Keratinocyte (primary cell): ENCODE results near the gene MBTPS1. TPM values are rescaled to one million over a fixed set of nuclear protein-coding genes. Genes with fewer than 3 reads are reported as not detected.

Experiments used
- DNase-seq: peaks from one replicate; pipeline ENCODE4 v3.0.0-alpha.2; 2011; ENCODE audit warnings: low read depth, missing footprints, low spot score
- FAIRE-seq: peaks from 2 replicates; lab custom pipeline; 2011; peaks lifted over from hg19 to GRCh38; lab: Jason Lieb, UNC
- H2AFZ ChIP-seq: 2 replicates; pipeline ENCODE4 v1.6.0; 2012; ENCODE audit warnings: low read length, control low read depth, inconsistent platforms; ENCODE audit not compliant: control insufficient read depth
- H3K27ac ChIP-seq: 2 replicates; pipeline ENCODE4 v1.5.1; 2011; ENCODE audit warnings: low read length; ENCODE audit not compliant: control insufficient read depth, insufficient read depth
- H3K27me3 ChIP-seq: 3 replicates; pipeline ENCODE4 v1.6.0; 2011; ENCODE audit warnings: low read length; ENCODE audit not compliant: control insufficient read depth, insufficient read depth; ENCODE audit errors: extremely low read depth
- H3K36me3 ChIP-seq, 2 experiments: 2 replicates in 1 of 2; 3 replicates in 1 of 2; pipeline ENCODE4 v1.5.1; 2011; ENCODE audit warnings: low read length in 2 of 2, mild to moderate bottlenecking in 1 of 2; ENCODE audit not compliant: control insufficient read depth in 2 of 2, insufficient read depth in 2 of 2; ENCODE audit errors: extremely low read depth in 1 of 2
- H3K4me1 ChIP-seq: 3 replicates; pipeline ENCODE4 v1.5.1; 2011; ENCODE audit warnings: low read length; ENCODE audit not compliant: control insufficient read depth, insufficient read depth; ENCODE audit errors: extremely low read depth
- H3K4me2 ChIP-seq: 3 replicates; pipeline ENCODE4 v1.6.0; 2011; ENCODE audit warnings: low read depth, low read length; ENCODE audit not compliant: control insufficient read depth, insufficient read depth; ENCODE audit errors: extremely low read depth
- H3K4me3 ChIP-seq, 3 experiments: fragments of 200-600 bp in 1 of 3; sonication (generic) in 1 of 3; 2 replicates in 2 of 3; 3 replicates in 1 of 3; pipeline ENCODE4 v1.5.1; 2011 to 2016; ENCODE audit warnings: low read length in 3 of 3, mild to moderate bottlenecking in 3 of 3, control low read depth in 2 of 3, inconsistent platforms in 1 of 3, low read depth in 1 of 3, mixed read lengths in 1 of 3, mixed run types in 1 of 3, moderate library complexity in 1 of 3; ENCODE audit not compliant: control insufficient read depth in 2 of 3, insufficient read depth in 2 of 3; ENCODE audit errors: extremely low read depth in 1 of 3
- H3K79me2 ChIP-seq: 2 replicates; pipeline ENCODE4 v1.6.0; 2012; ENCODE audit warnings: low read length; ENCODE audit not compliant: control insufficient read depth, insufficient read depth
- H3K9ac ChIP-seq: 3 replicates; pipeline ENCODE4 v1.6.0; 2011; ENCODE audit warnings: low read length; ENCODE audit not compliant: control insufficient read depth, insufficient read depth; ENCODE audit errors: extremely low read depth
- H3K9me1 ChIP-seq: 3 replicates; pipeline ENCODE4 v1.6.0; 2011; ENCODE audit warnings: low read length; ENCODE audit not compliant: control insufficient read depth, insufficient read depth; ENCODE audit errors: extremely low read depth
- H3K9me3 ChIP-seq: 2 replicates; pipeline ENCODE4 v1.5.1; 2012; ENCODE audit warnings: low read depth, low read length; ENCODE audit not compliant: control insufficient read depth
- H4K20me1 ChIP-seq: 3 replicates; pipeline ENCODE4 v1.6.0; 2011; ENCODE audit warnings: low read length; ENCODE audit not compliant: control insufficient read depth, insufficient read depth; ENCODE audit errors: extremely low read depth
- CTCF ChIP-seq, 3 experiments: IDR thresholded peaks in 1 of 3; conservative IDR thresholded peaks in 1 of 3; optimal IDR thresholded peaks in 1 of 3; 2 replicates in 2 of 3; 3 replicates in 1 of 3; pipeline versions ENCODE3 to v1.5.1; 2011; ENCODE audit warnings: low read length in 3 of 3, mild to moderate bottlenecking in 3 of 3, moderate library complexity in 2 of 3, control low read depth in 1 of 3, inconsistent platforms in 1 of 3; ENCODE audit not compliant: insufficient read depth in 2 of 3; ENCODE audit errors: extremely low read depth in 1 of 3
- EZH2 ChIP-seq: IDR thresholded peaks from one replicate; pipeline ENCODE4 v1.6.1; 2012; ENCODE audit warnings: inconsistent platforms, mild to moderate bottlenecking, low read length, moderate library complexity
- dilution Hi-C: fragments of 300-500 bp; cut with MboI; formaldehyde crosslinking; loops from one replicate; pipeline ENCODE4 v1.7.0; 2020; ENCODE audit warnings: low sequenced_read_pairs; ENCODE audit not compliant: extremely low pct_ligation_motif_present
- polyA plus RNA-seq, 5 experiments: library from polyadenylated mRNA; depleted of rRNA in 3 of 5; stranded (reverse) in 3 of 5; stranded (forward) in 1 of 5; unstranded in 1 of 5; fragments of >200 nt; gene quantifications; 1 replicate in 1 of 5; 2 replicates in 3 of 5; 3 replicates in 1 of 5; pipeline versions ENCODE4 v1.2.1 to v1.2.3, GENCODE V29; 2011 to 2012; ENCODE audit warnings: missing spikeins in 2 of 5, low read depth in 1 of 5, low replicate concordance in 1 of 5

The MBTPS1 gene
- polyA plus RNA-seq, 1 donor (not counting 4 experiments of a cell fraction or from before 2014, with no cell fraction given), result 56.0 TPM

GRCh38 chr16:84095466-84095865, 21.3 kb downstream of the MBTPS1 start:
- no peak overlapping the region for H3K4me2 ChIP-seq
- DNase-seq, result no peak
- H2AFZ ChIP-seq, result no peak overlapping the region
- no peak for FAIRE-seq
- H3K9me3 ChIP-seq, result no peaks in the 10 kb centered on the region
- H3K27me3 ChIP-seq, result no peaks in the 10 kb centered on the region
- H3K9me1 ChIP-seq, result no peaks in the 10 kb centered on the region
- H4K20me1 ChIP-seq, result no peaks in the 10 kb centered on the region
- peaks cover 8% of the 10 kb centered on the region for H3K4me1 ChIP-seq
- no peak overlapping the region for H3K9ac ChIP-seq
- H3K27ac ChIP-seq, result no peak overlapping the region
- H3K79me2 ChIP-seq, result peaks cover 3% of the 10 kb centered on the region
- dilution Hi-C loops, result no loop called here
- H3K36me3 ChIP-seq, result peaks cover 18 to 24% of the 10 kb centered on the region in 2 experiments
- TF ChIP-seq EZH2 (no peak), CTCF (optimal IDR thresholded peaks at IDR 0.05 in 1 of 3, IDR thresholded peaks at IDR 0.05 in 1 of 3, conservative IDR thresholded peaks at IDR 0.05 in 1 of 3; ENCODE audit: extremely low read depth in 1 of 3, insufficient read depth in 2 of 3, low read length in 3 of 3) (no peak)
- no peak overlapping the region for H3K4me3 ChIP-seq

- no peak for FAIRE-seq
- DNase-seq, result no peak
- Histone ChIP-seq H3K9ac (no peak overlapping the region), H3K27me3 (no peaks in the 10 kb centered on the region), H3K9me1 (no peaks in the 10 kb centered on the region), H3K4me1 (no peaks in the 10 kb centered on the region), H3K4me3 (no peak overlapping the region), H3K27ac (no peak overlapping the region), H3K36me3 (peaks cover 26 to 32% of the 10 kb centered on the region in 2 experiments), H3K4me2 (no peak overlapping the region), H2AFZ (no peak overlapping the region), H4K20me1 (no peaks in the 10 kb centered on the region), H3K79me2 (peaks cover 2% of the 10 kb centered on the region), H3K9me3 (no peaks in the 10 kb centered on the region)
- dilution Hi-C loops, result no loop called here
- no peak for TF ChIP-seq EZH2
Observed at GRCh38 chr16:84093879-84094270, 22.9 kb downstream of the MBTPS1 start.
